GM12878 (cell line): ENCODE data around the gene SLC12A1. TPM values are rescaled to one million over a fixed set of nuclear protein-coding genes. Genes with fewer than 3 reads are reported as not detected.

Experiments used
- ATAC-seq: fragments of 200-7000 bp; cut with Tn5 transposase; 3 replicates; pipeline ENCODE4 v1.9.1; 2020; ENCODE audit warnings: mild to moderate bottlenecking, moderate library complexity
- BruUV-seq: library from RNA; stranded (reverse); fragments of 400-500 nt; replicated peaks from 2 replicates; lab custom pipeline; 2021; lab: Mats Ljungman, UMichigan
- CTCF ChIA-PET: fragments of 300-600 bp; sonication (Branson Sonifier 250); formaldehyde crosslinking; extraction: SDS; loops from one replicate; lab custom pipeline; 2021; ENCODE audit warnings: inconsistent platforms; lab: Yijun Ruan, JAX
- POLR2A ChIA-PET: fragments of 350-600 bp; formaldehyde crosslinking; extraction: SDS; loops from one replicate; lab custom pipeline; 2021; ENCODE audit warnings: inconsistent platforms; lab: Charles Lee
- RAD21 ChIA-PET: fragments of 300-600 bp; sonication (Branson Sonifier 250); formaldehyde crosslinking; loops from one replicate; lab custom pipeline; 2023; ENCODE audit warnings: antibody characterized with exemption; ENCODE audit not compliant: unreplicated experiment; lab: Charles Lee
- SMC1A ChIA-PET: fragments of 300-600 bp; sonication (Branson Sonifier 250); formaldehyde crosslinking; loops from one replicate; lab custom pipeline; 2023; ENCODE audit not compliant: unreplicated experiment, uncharacterized antibody; lab: Charles Lee
- DNase-seq: peaks from one replicate; pipeline ENCODE4 v3.0.0-alpha.2; 2011; ENCODE audit warnings: low read depth, low spot score
- FAIRE-seq: peaks from 3 replicates; lab custom pipeline; 2011; peaks lifted over from hg19 to GRCh38; lab: Jason Lieb, UNC
- H2AFZ ChIP-seq: 2 replicates; pipeline ENCODE4 v1.6.0; 2011; ENCODE audit warnings: low read depth, low read length, control low read depth; ENCODE audit not compliant: control insufficient read depth
- H3K27ac ChIP-seq: 2 replicates; pipeline ENCODE4 v1.5.1; 2011; ENCODE audit warnings: control low read depth; ENCODE audit not compliant: control insufficient read depth, insufficient read depth
- H3K27me3 ChIP-seq, 2 experiments: replicated peaks in 1 of 2; 2 replicates each; pipeline versions ENCODE4 v1.6.0 to v1.6.1; 2011; ENCODE audit warnings: low read length in 1 of 2; ENCODE audit not compliant: control insufficient read depth in 2 of 2, insufficient read depth in 2 of 2
- H3K36me3 ChIP-seq, 2 experiments: 2 replicates each; pipeline ENCODE4 v1.5.1; 2011; ENCODE audit warnings: low read length in 1 of 2; ENCODE audit not compliant: control insufficient read depth in 2 of 2, insufficient read depth in 2 of 2
- H3K4me1 ChIP-seq: 2 replicates; pipeline ENCODE4 v1.6.1; 2011; ENCODE audit warnings: mild to moderate bottlenecking, low read length, moderate library complexity, mixed read lengths; ENCODE audit not compliant: control insufficient read depth, insufficient read depth
- H3K4me2 ChIP-seq: 2 replicates; pipeline ENCODE4 v1.6.0; 2011; ENCODE audit warnings: control low read depth; ENCODE audit not compliant: control insufficient read depth, insufficient read depth
- H3K4me3 ChIP-seq: fragments of 200-600 bp; sonication (generic); 2 replicates; pipeline ENCODE4 v1.5.1; 2016
- H3K79me2 ChIP-seq: 2 replicates; pipeline ENCODE4 v1.6.0; 2011; ENCODE audit warnings: low read length; ENCODE audit not compliant: control insufficient read depth, insufficient read depth
- H3K9ac ChIP-seq: 2 replicates; pipeline ENCODE4 v1.8.0; 2011; ENCODE audit warnings: low read length, control low read depth, mixed read lengths; ENCODE audit not compliant: control insufficient read depth, insufficient read depth
- H3K9me3 ChIP-seq: replicated peaks from 3 replicates; pipeline ENCODE4 v1.5.1; 2011; ENCODE audit warnings: mild to moderate bottlenecking, low read length; ENCODE audit not compliant: control insufficient read depth, insufficient read depth
- H4K20me1 ChIP-seq: 2 replicates; pipeline ENCODE4 v1.6.0; 2011; ENCODE audit not compliant: control insufficient read depth, insufficient read depth
- CEBPZ ChIP-seq: fragments of 150-350 bp; IDR thresholded peaks from 2 replicates; pipeline ENCODE4 v1.6.1; 2016; ENCODE audit warnings: low read depth, low read length
- CHD4 ChIP-seq: fragments of 200-600 bp; sonication (generic); IDR thresholded peaks from 2 replicates; pipeline ENCODE4 v1.6.1; 2016; ENCODE audit warnings: mild to moderate bottlenecking
- CREB1 ChIP-seq: IDR thresholded peaks from 2 replicates; pipeline ENCODE4 v1.6.1; 2012; ENCODE audit warnings: low read depth, mild to moderate bottlenecking, inconsistent platforms
- DPF2 ChIP-seq: fragments of 450-650 bp; IDR thresholded peaks from 2 replicates; pipeline ENCODE4 v1.6.1; 2017; ENCODE audit warnings: mild to moderate bottlenecking
- ELK1 ChIP-seq: IDR thresholded peaks from 2 replicates; pipeline ENCODE4 v1.6.1; 2012; ENCODE audit warnings: low read depth, low read length, improper control_type of control experiment
- FOS ChIP-seq: IDR thresholded peaks from 3 replicates; pipeline ENCODE4 v1.6.1; 2011; ENCODE audit warnings: borderline replicate concordance; ENCODE audit not compliant: insufficient read length; ENCODE audit errors: extremely low read depth
- HDAC2 ChIP-seq: fragments of 200-600 bp; sonication (generic); IDR thresholded peaks from 2 replicates; pipeline ENCODE4 v1.6.1; 2017
- IKZF1 ChIP-seq: fragments of 450-650 bp; conservative IDR thresholded peaks from 2 replicates; pipeline ENCODE4 v1.6.1; 2017; ENCODE audit warnings: antibody characterized with exemption, mild to moderate bottlenecking
- JUNB ChIP-seq: IDR thresholded peaks from 2 replicates; pipeline ENCODE4 v1.6.1; 2016; ENCODE audit warnings: antibody characterized with exemption, mild to moderate bottlenecking
- JUND ChIP-seq: IDR thresholded peaks from 2 replicates; pipeline ENCODE4 v1.6.1; 2012; ENCODE audit warnings: low read depth, mild to moderate bottlenecking, low read length, improper control_type of control experiment, moderate library complexity
- MXI1 ChIP-seq: fragments of 150-350 bp; IDR thresholded peaks from 2 replicates; pipeline ENCODE4 v1.6.1; 2011; ENCODE audit warnings: low read depth, mild to moderate bottlenecking, inconsistent platforms, low read length, improper control_type of control experiment
- POLR2A ChIP-seq: IDR thresholded peaks from 2 replicates; pipeline ENCODE4 v1.6.1; 2011; ENCODE audit warnings: low read depth, mild to moderate bottlenecking, low read length
- POLR2AphosphoS2 ChIP-seq: IDR thresholded peaks from 2 replicates; pipeline ENCODE4 v1.6.1; 2011; ENCODE audit warnings: low read depth, mild to moderate bottlenecking, low read length, improper control_type of control experiment, moderate library complexity
- RUNX3 ChIP-seq: IDR thresholded peaks from 2 replicates; pipeline ENCODE4 v1.6.1; 2012; ENCODE audit warnings: low read length, inconsistent platforms
- SMAD5 ChIP-seq: IDR thresholded peaks from 2 replicates; pipeline ENCODE4 v1.6.1; 2016; ENCODE audit warnings: antibody characterized with exemption, low read depth
- SREBF1 ChIP-seq: IDR thresholded peaks from 2 replicates; pipeline ENCODE4 v1.6.1; 2012; ENCODE audit warnings: mild to moderate bottlenecking, low read length
- SREBF2 ChIP-seq: IDR thresholded peaks from 2 replicates; pipeline ENCODE4 v1.6.1; 2012; ENCODE audit warnings: mild to moderate bottlenecking, low read length
- USF2 ChIP-seq: IDR thresholded peaks from 2 replicates; pipeline ENCODE4 v1.6.1; 2011; ENCODE audit warnings: low read depth, low read length, improper control_type of control experiment, borderline replicate concordance
- ZBTB33 ChIP-seq: fragments of 450-650 bp; IDR thresholded peaks from 2 replicates; pipeline ENCODE4 v1.6.1; 2017; ENCODE audit warnings: mild to moderate bottlenecking
- ZNF622 ChIP-seq: fragments of 450-650 bp; IDR thresholded peaks from 2 replicates; pipeline ENCODE4 v1.6.1; 2017; ENCODE audit warnings: mild to moderate bottlenecking, inconsistent platforms
- WGBS: methylation state at CpG from one replicate; pipeline ENCODE4 v1.1.6; 2016; ENCODE audit warnings: low lambda C conversion rate; ENCODE audit not compliant: insufficient replicate concordance, insufficient coverage; ENCODE audit errors: missing lambda C conversion rate; 5-methylcytosine and 5-hydroxymethylcytosine counted together
- in situ Hi-C: fragments of 300-500 bp; cut with MboI; formaldehyde crosslinking; loops from 9 replicates; pipeline ENCODE4 v1.14.3; 2018; ENCODE audit warnings: mixed read lengths
- intact Hi-C: fragments of 100-400 bp; cut with micrococcal nuclease; formaldehyde crosslinking; loops from one replicate; pipeline ENCODE4 v1.14.2; 2022; ENCODE audit not compliant: unreplicated experiment
- polyA plus RNA-seq, 11 experiments: library from polyadenylated mRNA; depleted of rRNA in 4 of 11; unstranded in 6 of 11; stranded (reverse) in 5 of 11; fragments of >200 nt; fragmentation: Nextera tagmentation in 4 of 11; fragmentation: Illumina TruSeq in 1 of 11; extraction: Ambion mirVana in 4 of 11; extraction: Trizol in 1 of 11; gene quantifications; 1 replicate in 1 of 11; 2 replicates in 10 of 11; pipeline versions ENCODE4 v1.2.1 to v1.2.3, GENCODE V29; 2011 to 2016; ENCODE audit warnings: inconsistent platforms in 2 of 11, missing spikeins in 2 of 11, low read depth in 1 of 11
- total RNA-seq, 4 experiments: library from RNA; depleted of rRNA in 3 of 4; stranded (reverse); fragments of >200 nt in 3 of 4; fragmentation: Illumina TruSeq in 1 of 4; extraction: Trizol in 1 of 4; gene quantifications; 2 replicates each; pipeline versions ENCODE4 v1.2.1 to v1.2.3, GENCODE V29; 2013 to 2021

SLC12A1 gene
- total and polyA plus RNA-seq, 10 of the 15 experiments (the other 5 are each of a cell fraction or from before 2014, with no cell fraction given), result under 0.01 TPM; not detected in 9

GRCh38 chr15:48343865-48344264 lies 137.8 kb downstream of the SLC12A1 start:
- Histone ChIP-seq H3K4me2 (no peak overlapping the region), H3K36me3 (peaks cover 3 to 13% of the 10 kb centered on the region in 2 experiments; a peak in 3 of 4 replicates), H2AFZ (no peak overlapping the region), H3K27me3 (no peaks in the 10 kb centered on the region), H3K9me3 (no peaks in the 10 kb centered on the region), H3K4me1 (no peaks in the 10 kb centered on the region), H3K79me2 (no peaks in the 10 kb centered on the region), H4K20me1 (no peaks in the 10 kb centered on the region), H3K9ac (no peak overlapping the region), H3K27ac (no peak overlapping the region), H3K4me3 (no peak overlapping the region)
- ATAC-seq (no peak), DNase-seq (no peak), FAIRE-seq (no peak)
- ChIA-PET RAD21 (no interaction called here), SMC1A (no interaction called here), POLR2A (interaction anchor here (0.5 kb wide), 1 partner anchor 159 kb away, joined by 3 read pairs; no protein-coding TSS in a partner anchor), CTCF (no interaction called here)
- 98% methylated on average over 6 of the region's 6 CpGs for WGBS
- BruUV-seq, result no TSS peak
- TF ChIP-seq POLR2AphosphoS2 (no peak), ZBTB33 (no peak), CREB1 (no peak), CHD4 (no peak), ELK1 (no peak), MXI1 (no peak), DPF2 (no peak), POLR2A (no peak), USF2 (no peak), SREBF1 (no peak), SMAD5 (no peak), FOS (no peak), JUNB (no peak), JUND (no peak), IKZF1 (no peak), ZNF622 (no peak), CEBPZ (no peak), HDAC2 (no peak), RUNX3 (no peak), SREBF2 (no peak)
- intact Hi-C loops (no loop called here), in situ Hi-C loops (loop anchor here (25.0 kb wide), 1 partner anchor 1268 kb away; the partner anchor contains the start of genes DTWD1 and FAM227B)
